Panc1 (cell line): Measurements from ENCODE around the gene HCN4. TPM values are rescaled to one million over a fixed set of nuclear protein-coding genes. Genes with fewer than 3 reads are reported as not detected.

Experiments used
- ATAC-seq: fragments of 200-7000 bp; cut with Tn5 transposase; 2 replicates; pipeline ENCODE4 v1.9.1; 2020; ENCODE audit warnings: mild to moderate bottlenecking, moderate library complexity
- Bru-seq: library from RNA; stranded (reverse); fragments of 400-500 nt; gene quantifications from one replicate; lab custom pipeline; 2021; lab: Mats Ljungman, UMichigan
- BruChase-seq, 2 experiments: library from RNA; stranded (reverse); fragments of 400-500 nt; gene quantifications; one replicate each; lab custom pipeline; 2021; lab: Mats Ljungman, UMichigan
- BruUV-seq: library from RNA; stranded (reverse); fragments of 400-500 nt; replicated peaks from 2 replicates; lab custom pipeline; 2021; lab: Mats Ljungman, UMichigan
- CTCF ChIA-PET: fragments of 300-600 bp; sonication (Branson Sonifier 250); formaldehyde crosslinking; loops from one replicate; lab custom pipeline; 2022; ENCODE audit warnings: antibody characterized with exemption; lab: Charles Lee
- POLR2A ChIA-PET: fragments of 300-600 bp; sonication (Branson Sonifier 250); formaldehyde crosslinking; loops from one replicate; lab custom pipeline; 2022; ENCODE audit warnings: antibody characterized with exemption; lab: Charles Lee
- DNase-seq: peaks from one replicate; pipeline ENCODE4 v3.0.0-alpha.2; 2010; ENCODE audit warnings: low read depth, low spot score
- H3K27ac ChIP-seq: 2 replicates; pipeline ENCODE4 v1.5.1; 2011; ENCODE audit warnings: mild to moderate bottlenecking, low read length, inconsistent platforms
- H3K27me3 ChIP-seq: fragments of 200-500 bp; sonication (Bioruptor generic); 2 replicates; pipeline ENCODE4 v1.6.0; 2014; ENCODE audit warnings: low read length, inconsistent platforms; ENCODE audit not compliant: control insufficient read depth, insufficient read depth
- H3K36me3 ChIP-seq: fragments of 200-500 bp; sonication (Bioruptor generic); 2 replicates; pipeline ENCODE4 v1.5.1; 2014; ENCODE audit warnings: inconsistent platforms, mild to moderate bottlenecking, low read length, moderate library complexity; ENCODE audit not compliant: control insufficient read depth, insufficient read depth
- H3K4me1 ChIP-seq: 2 replicates; pipeline ENCODE4 v1.5.1; 2011; ENCODE audit warnings: inconsistent platforms, mild to moderate bottlenecking, low read length, moderate library complexity; ENCODE audit not compliant: control insufficient read depth, insufficient read depth
- H3K4me3 ChIP-seq, 2 experiments: 2 replicates each; pipeline ENCODE4 v1.5.1; 2011 to 2012; ENCODE audit warnings: low read depth in 2 of 2, low read length in 2 of 2, mild to moderate bottlenecking in 2 of 2, inconsistent platforms in 1 of 2, moderate library complexity in 1 of 2
- H3K9me3 ChIP-seq: fragments of 200-500 bp; sonication (Bioruptor generic); 2 replicates; pipeline ENCODE4 v1.5.1; 2014; ENCODE audit warnings: low read depth, mild to moderate bottlenecking, inconsistent platforms, low read length, moderate library complexity; ENCODE audit not compliant: control insufficient read depth, insufficient read depth
- POLR2AphosphoS5 ChIP-seq: IDR thresholded peaks from 2 replicates; pipeline ENCODE4 v1.6.1; 2012; ENCODE audit warnings: mild to moderate bottlenecking, low read depth, low read length, moderate library complexity
- SIN3A ChIP-seq: IDR thresholded peaks from 2 replicates; pipeline ENCODE4 v1.6.1; 2012; ENCODE audit warnings: low read depth, mild to moderate bottlenecking, low read length, moderate library complexity, borderline replicate concordance; ENCODE audit not compliant: insufficient read depth
- TCF7L2 ChIP-seq: IDR thresholded peaks from 2 replicates; pipeline ENCODE4 v1.6.1; 2011; ENCODE audit warnings: mild to moderate bottlenecking, low read depth, low read length, inconsistent platforms
- in situ Hi-C: cut with HindIII; loops from 2 replicates; pipeline ENCODE4 v1.10.0; 2016; ENCODE audit warnings: low sequenced_read_pairs, low pct_unique_long_range_greater_than_20kb
- intact Hi-C: fragments of 100-400 bp; cut with micrococcal nuclease; formaldehyde crosslinking; loops from one replicate; pipeline ENCODE4 v1.10.0; 2022; ENCODE audit not compliant: unreplicated experiment
- long read RNA-seq: library from polyadenylated mRNA; unstranded; transcript quantifications from one replicate; pipeline ENCODE4 v2.0.0, GENCODE V29; 2021; ENCODE audit not compliant: unreplicated experiment
- polyA plus RNA-seq: library from polyadenylated mRNA; unstranded; fragments of >200 nt; gene quantifications from one replicate; pipeline ENCODE4 v1.2.1, GENCODE V29; 2012; ENCODE audit warnings: missing spikeins; ENCODE audit not compliant: insufficient read length
- total RNA-seq: library from RNA; stranded (reverse); gene quantifications from one replicate; pipeline ENCODE4 v1.2.1, GENCODE V29; 2021; ENCODE audit not compliant: unreplicated experiment
- TF ChIP-seq, protein P1 (sequence below), 2 experiments: IDR thresholded peaks; 2 replicates each; pipeline ENCODE4 v1.6.1; 2011 to 2012; ENCODE audit warnings: low read depth in 2 of 2, control low read depth in 1 of 2, low read length in 1 of 2, mild to moderate bottlenecking in 1 of 2, moderate library complexity in 1 of 2; ENCODE audit not compliant: insufficient read depth in 1 of 2
- TF ChIP-seq, protein P2 (sequence below): fragments of 450-650 bp; IDR thresholded peaks from 2 replicates; pipeline ENCODE4 v1.5.1; 2017; ENCODE audit warnings: mild to moderate bottlenecking

Gene HCN4
- total RNA-seq (0.15 TPM), Bru-seq, nascent RNA (percentile 16 among the genes with signal in this experiment), BruChase-seq, experiment 1, labeled RNA remaining after a 2-hour chase (percentile 16 among the genes with signal in this experiment), BruChase-seq, experiment 2, labeled RNA remaining after a 6-hour chase (percentile 13 among the genes with signal in this experiment)
- polyA plus RNA-seq, result 0.04 TPM
- long read RNA-seq, result 0 reads

GRCh38 chr15:73368301-73369136 is at the start of gene HCN4:
Gene HCN4, minus strand, starts transcription at chr15:73368958. Its CDS starts 688 bp downstream, at chr15:73368270.
- POLR2A ChIA-PET, result interaction anchor here (0.7 kb wide), 2 partner anchors 55 to 88 kb away, joined by 4 to 12 read pairs; no protein-coding TSS in a partner anchor
- in situ Hi-C loops, result no loop called here
- ATAC-seq (peak; percentile 48), DNase-seq (no peak)
- Histone ChIP-seq H3K9me3 (no peaks in the 10 kb centered on the region), H3K27ac (no peak within 1 kb of the TSS), H3K27me3 (peaks cover 10% of the 10 kb centered on the region; the same call in 1 of the 2 replicates), H3K4me1 (peaks cover 5% of the 10 kb centered on the region), H3K36me3 (no peaks in the 10 kb centered on the region), H3K4me3 (peak within 1 kb of the TSS; percentile 14 to 38; a peak in 3 of 4 replicates)
- intact Hi-C loops, result no loop called here
- CTCF ChIA-PET, result interaction anchor here (0.6 kb wide), 1 partner anchor 10 kb away, joined by 4 read pairs; no protein-coding TSS in a partner anchor
- no TSS peak for BruUV-seq
- TF ChIP-seq, protein P1, sequence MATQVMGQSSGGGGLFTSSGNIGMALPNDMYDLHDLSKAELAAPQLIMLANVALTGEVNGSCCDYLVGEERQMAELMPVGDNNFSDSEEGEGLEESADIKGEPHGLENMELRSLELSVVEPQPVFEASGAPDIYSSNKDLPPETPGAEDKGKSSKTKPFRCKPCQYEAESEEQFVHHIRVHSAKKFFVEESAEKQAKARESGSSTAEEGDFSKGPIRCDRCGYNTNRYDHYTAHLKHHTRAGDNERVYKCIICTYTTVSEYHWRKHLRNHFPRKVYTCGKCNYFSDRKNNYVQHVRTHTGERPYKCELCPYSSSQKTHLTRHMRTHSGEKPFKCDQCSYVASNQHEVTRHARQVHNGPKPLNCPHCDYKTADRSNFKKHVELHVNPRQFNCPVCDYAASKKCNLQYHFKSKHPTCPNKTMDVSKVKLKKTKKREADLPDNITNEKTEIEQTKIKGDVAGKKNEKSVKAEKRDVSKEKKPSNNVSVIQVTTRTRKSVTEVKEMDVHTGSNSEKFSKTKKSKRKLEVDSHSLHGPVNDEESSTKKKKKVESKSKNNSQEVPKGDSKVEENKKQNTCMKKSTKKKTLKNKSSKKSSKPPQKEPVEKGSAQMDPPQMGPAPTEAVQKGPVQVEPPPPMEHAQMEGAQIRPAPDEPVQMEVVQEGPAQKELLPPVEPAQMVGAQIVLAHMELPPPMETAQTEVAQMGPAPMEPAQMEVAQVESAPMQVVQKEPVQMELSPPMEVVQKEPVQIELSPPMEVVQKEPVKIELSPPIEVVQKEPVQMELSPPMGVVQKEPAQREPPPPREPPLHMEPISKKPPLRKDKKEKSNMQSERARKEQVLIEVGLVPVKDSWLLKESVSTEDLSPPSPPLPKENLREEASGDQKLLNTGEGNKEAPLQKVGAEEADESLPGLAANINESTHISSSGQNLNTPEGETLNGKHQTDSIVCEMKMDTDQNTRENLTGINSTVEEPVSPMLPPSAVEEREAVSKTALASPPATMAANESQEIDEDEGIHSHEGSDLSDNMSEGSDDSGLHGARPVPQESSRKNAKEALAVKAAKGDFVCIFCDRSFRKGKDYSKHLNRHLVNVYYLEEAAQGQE (IDR thresholded peaks at IDR 0.05; ENCODE audit: insufficient read depth in 1 of 2, low read depth in 2 of 2, low read length in 1 of 2), result no peak
- TF ChIP-seq POLR2AphosphoS5 (no peak), SIN3A (no peak), TCF7L2 (no peak)
- TF ChIP-seq, protein P2, sequence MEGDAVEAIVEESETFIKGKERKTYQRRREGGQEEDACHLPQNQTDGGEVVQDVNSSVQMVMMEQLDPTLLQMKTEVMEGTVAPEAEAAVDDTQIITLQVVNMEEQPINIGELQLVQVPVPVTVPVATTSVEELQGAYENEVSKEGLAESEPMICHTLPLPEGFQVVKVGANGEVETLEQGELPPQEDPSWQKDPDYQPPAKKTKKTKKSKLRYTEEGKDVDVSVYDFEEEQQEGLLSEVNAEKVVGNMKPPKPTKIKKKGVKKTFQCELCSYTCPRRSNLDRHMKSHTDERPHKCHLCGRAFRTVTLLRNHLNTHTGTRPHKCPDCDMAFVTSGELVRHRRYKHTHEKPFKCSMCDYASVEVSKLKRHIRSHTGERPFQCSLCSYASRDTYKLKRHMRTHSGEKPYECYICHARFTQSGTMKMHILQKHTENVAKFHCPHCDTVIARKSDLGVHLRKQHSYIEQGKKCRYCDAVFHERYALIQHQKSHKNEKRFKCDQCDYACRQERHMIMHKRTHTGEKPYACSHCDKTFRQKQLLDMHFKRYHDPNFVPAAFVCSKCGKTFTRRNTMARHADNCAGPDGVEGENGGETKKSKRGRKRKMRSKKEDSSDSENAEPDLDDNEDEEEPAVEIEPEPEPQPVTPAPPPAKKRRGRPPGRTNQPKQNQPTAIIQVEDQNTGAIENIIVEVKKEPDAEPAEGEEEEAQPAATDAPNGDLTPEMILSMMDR, result no peak

DNA sequence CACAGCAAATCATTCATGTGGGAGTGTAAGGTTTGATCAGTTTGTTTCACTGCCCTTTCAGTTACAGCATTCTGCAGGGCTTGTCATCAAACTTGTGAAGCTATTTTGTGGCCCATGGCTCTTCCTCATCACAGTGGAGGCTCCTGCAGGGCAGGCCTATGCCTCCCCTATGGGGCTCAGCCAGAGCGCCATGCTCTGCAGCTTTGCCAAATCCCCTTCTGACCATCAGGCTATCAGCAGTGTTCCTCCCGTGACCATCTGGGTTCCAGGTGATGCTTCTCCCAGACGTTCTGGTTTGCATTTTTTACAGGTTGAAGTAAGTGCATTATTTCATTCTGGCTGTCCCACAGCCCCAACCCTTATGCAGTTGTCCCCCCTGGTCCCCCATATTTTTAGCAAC is 46.1 kb upstream of the HCN4 start:
- no peak for ATAC-seq
- no peaks in the 10 kb centered on the region for H3K36me3 ChIP-seq
- H3K27me3 ChIP-seq, result peaks cover 12% of the 10 kb centered on the region
- no peaks in the 10 kb centered on the region for H3K4me1 ChIP-seq
- no peak for DNase-seq
- TF ChIP-seq POLR2AphosphoS5, result no peak
- TF ChIP-seq, protein P2, result no peak
- no peak for TF ChIP-seq TCF7L2
- TF ChIP-seq SIN3A, result no peak
- TF ChIP-seq, protein P1 (IDR thresholded peaks at IDR 0.05; ENCODE audit: insufficient read depth in 1 of 2, low read depth in 2 of 2, low read length in 1 of 2), result no peak
- no peak overlapping the region for H3K4me3 ChIP-seq
- ChIA-PET CTCF (no interaction called here), POLR2A (no interaction called here)
- no peaks in the 10 kb centered on the region for H3K9me3 ChIP-seq
- in situ Hi-C loops (no loop called here), intact Hi-C loops (loop anchor here (10.0 kb wide), 1 partner anchor 60 kb away; no protein-coding TSS in a partner anchor)
- no TSS peak for BruUV-seq
- H3K27ac ChIP-seq, result no peak overlapping the region
